ENCODE data around the gene LILRB3. TPM values are rescaled to one million over a fixed set of nuclear protein-coding genes. Genes with fewer than 3 reads are reported as not detected.

The LILRB3 gene
- total and polyA plus RNA-seq, 2 of the 4 experiments (the other 2 are of a cell fraction): not detected

DNA sequence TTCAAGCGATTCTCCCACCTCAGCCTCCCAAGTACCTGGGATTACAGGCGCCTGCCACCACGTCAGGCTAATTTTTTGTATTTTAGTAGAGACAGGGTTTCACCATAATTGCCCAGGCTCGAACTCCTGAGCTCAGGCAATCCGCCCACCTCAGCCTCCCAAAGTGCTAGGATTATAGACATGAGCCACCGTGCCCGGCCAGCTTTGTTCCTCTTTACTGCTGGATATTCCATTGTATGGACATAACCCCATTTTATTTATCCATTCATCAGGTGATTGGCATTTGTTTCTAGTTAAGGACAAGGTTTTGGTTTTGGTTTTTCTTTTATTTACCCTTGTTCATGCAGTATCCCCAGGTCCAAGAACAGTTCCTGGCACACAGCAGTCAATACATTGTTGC lies 26.3 kb downstream of the LILRB3 start:
- intact Hi-C loops (cut with micrococcal nuclease): no loop called here
- ChIA-PET POLR2A (ENCODE audit: unreplicated experiment) (no interaction called here), CTCF (no interaction called here)
- H3K18ac ChIP-seq (ENCODE audit: low read depth, low read length): no peak overlapping the region
- no peak overlapping the region for H2BK5ac ChIP-seq (ENCODE audit: low read depth, low read length, poor library complexity, severe bottlenecking)
- H2BK120ac ChIP-seq (ENCODE audit: low read depth, low read length): no peak overlapping the region
- no peak overlapping the region for H3K4me2 ChIP-seq (ENCODE audit: low read depth, low read length)
- H4K5ac ChIP-seq (ENCODE audit: low read depth, low read length): no peak overlapping the region
- H4K91ac ChIP-seq (ENCODE audit: insufficient read depth, low read depth, low read length): no peak overlapping the region
- in situ Hi-C loops (cut with MboI; ENCODE audit: low sequenced_read_pairs): no loop called here
- H3K23ac ChIP-seq (ENCODE audit: low read depth, low read length): no peak overlapping the region
- H3K79me1 ChIP-seq (ENCODE audit: low read depth in 1 of 2, low read length in 2 of 2): peaks cover 16 to 33% of the 10 kb centered on the region in 2 experiments
- no peak overlapping the region for H3K27ac ChIP-seq (ENCODE audit: insufficient read depth, low read length)
- no peak overlapping the region for H3K9ac ChIP-seq (ENCODE audit: low read depth, low read length)
- H2AK5ac ChIP-seq (ENCODE audit: low read depth, low read length): no peak overlapping the region
- no peak overlapping the region for H2AK9ac ChIP-seq (replicated peaks; ENCODE audit: low read depth, low read length, poor library complexity)
- no peak overlapping the region for H4K8ac ChIP-seq (ENCODE audit: low read depth in 2 of 2, low read length in 2 of 2)
- peaks cover 9% of the 10 kb centered on the region for H3K36me3 ChIP-seq (ENCODE audit: control insufficient read depth, insufficient read depth, low read length)
- no peak overlapping the region for H2AFZ ChIP-seq (replicated peaks; ENCODE audit: low read length, poor library complexity)
- no peak overlapping the region for H3K4me3 ChIP-seq (ENCODE audit: insufficient read depth, low read depth, low read length)
- no peak overlapping the region for H3K14ac ChIP-seq (replicated peaks; ENCODE audit: low read depth, low read length)
- H2BK20ac ChIP-seq (ENCODE audit: low read depth, low read length): no peak overlapping the region
- WGBS, 2 experiments (ENCODE audit: extremely low coverage in 2 of 2, insufficient read length in 1 of 2): 100% methylated on average over 2 of the region's 7 CpGs; no CpG with 5 or more reads in 1 of the 2 experiments
- no peak overlapping the region for H2BK15ac ChIP-seq (ENCODE audit: low read depth, low read length)
- no peak overlapping the region for H3K4ac ChIP-seq (ENCODE audit: low read depth, low read length)
- H3K27me3 ChIP-seq (ENCODE audit: control insufficient read depth, insufficient read depth, low read length): no peaks in the 10 kb centered on the region
- no peak for ATAC-seq (ENCODE audit: low read depth)
- no peaks in the 10 kb centered on the region for H3K9me3 ChIP-seq (ENCODE audit: control insufficient read depth, insufficient read depth, low read length)
- H4K20me1 ChIP-seq (ENCODE audit: insufficient read depth, low read length): peaks cover 8% of the 10 kb centered on the region
- no peak overlapping the region for H3K56ac ChIP-seq (ENCODE audit: extremely low read depth, insufficient read depth, low read length)
- TF ChIP-seq RCOR1 (IDR thresholded peaks at IDR 0.05; ENCODE audit: insufficient replicate concordance, low read length) (no peak), MAZ (IDR thresholded peaks at IDR 0.05; ENCODE audit: borderline replicate concordance, low read depth, low read length) (no peak), POLR2A (IDR thresholded peaks at IDR 0.05; ENCODE audit: low read depth, low read length) (no peak), CEBPB (IDR thresholded peaks at IDR 0.05; ENCODE audit: low read depth, low read length) (no peak), MXI1 (IDR thresholded peaks at IDR 0.05; ENCODE audit: borderline replicate concordance, low read depth, low read length) (no peak), FOS (IDR thresholded peaks at IDR 0.05; ENCODE audit: low read depth, low read length) (no peak), RAD21 (IDR thresholded peaks at IDR 0.05; ENCODE audit: low read length) (no peak)
- TF ChIP-seq, protein P1, sequence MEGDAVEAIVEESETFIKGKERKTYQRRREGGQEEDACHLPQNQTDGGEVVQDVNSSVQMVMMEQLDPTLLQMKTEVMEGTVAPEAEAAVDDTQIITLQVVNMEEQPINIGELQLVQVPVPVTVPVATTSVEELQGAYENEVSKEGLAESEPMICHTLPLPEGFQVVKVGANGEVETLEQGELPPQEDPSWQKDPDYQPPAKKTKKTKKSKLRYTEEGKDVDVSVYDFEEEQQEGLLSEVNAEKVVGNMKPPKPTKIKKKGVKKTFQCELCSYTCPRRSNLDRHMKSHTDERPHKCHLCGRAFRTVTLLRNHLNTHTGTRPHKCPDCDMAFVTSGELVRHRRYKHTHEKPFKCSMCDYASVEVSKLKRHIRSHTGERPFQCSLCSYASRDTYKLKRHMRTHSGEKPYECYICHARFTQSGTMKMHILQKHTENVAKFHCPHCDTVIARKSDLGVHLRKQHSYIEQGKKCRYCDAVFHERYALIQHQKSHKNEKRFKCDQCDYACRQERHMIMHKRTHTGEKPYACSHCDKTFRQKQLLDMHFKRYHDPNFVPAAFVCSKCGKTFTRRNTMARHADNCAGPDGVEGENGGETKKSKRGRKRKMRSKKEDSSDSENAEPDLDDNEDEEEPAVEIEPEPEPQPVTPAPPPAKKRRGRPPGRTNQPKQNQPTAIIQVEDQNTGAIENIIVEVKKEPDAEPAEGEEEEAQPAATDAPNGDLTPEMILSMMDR (conservative IDR thresholded peaks at IDR 0.05; ENCODE audit: low read depth, low read length): no peak
- TF ChIP-seq, protein P2, sequence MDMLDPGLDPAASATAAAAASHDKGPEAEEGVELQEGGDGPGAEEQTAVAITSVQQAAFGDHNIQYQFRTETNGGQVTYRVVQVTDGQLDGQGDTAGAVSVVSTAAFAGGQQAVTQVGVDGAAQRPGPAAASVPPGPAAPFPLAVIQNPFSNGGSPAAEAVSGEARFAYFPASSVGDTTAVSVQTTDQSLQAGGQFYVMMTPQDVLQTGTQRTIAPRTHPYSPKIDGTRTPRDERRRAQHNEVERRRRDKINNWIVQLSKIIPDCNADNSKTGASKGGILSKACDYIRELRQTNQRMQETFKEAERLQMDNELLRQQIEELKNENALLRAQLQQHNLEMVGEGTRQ (IDR thresholded peaks at IDR 0.05; ENCODE audit: low read depth, low read length): no peak
- TF ChIP-seq, protein P3, sequence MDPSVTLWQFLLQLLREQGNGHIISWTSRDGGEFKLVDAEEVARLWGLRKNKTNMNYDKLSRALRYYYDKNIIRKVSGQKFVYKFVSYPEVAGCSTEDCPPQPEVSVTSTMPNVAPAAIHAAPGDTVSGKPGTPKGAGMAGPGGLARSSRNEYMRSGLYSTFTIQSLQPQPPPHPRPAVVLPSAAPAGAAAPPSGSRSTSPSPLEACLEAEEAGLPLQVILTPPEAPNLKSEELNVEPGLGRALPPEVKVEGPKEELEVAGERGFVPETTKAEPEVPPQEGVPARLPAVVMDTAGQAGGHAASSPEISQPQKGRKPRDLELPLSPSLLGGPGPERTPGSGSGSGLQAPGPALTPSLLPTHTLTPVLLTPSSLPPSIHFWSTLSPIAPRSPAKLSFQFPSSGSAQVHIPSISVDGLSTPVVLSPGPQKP (IDR thresholded peaks at IDR 0.05; ENCODE audit: borderline replicate concordance, low read depth, low read length): no peak
- dilution Hi-C loops (cut with HindIII; ENCODE audit: low sequenced_read_pairs, unreplicated experiment): no loop called here
- H3K9me1 ChIP-seq (ENCODE audit: insufficient read depth, low read length): no peaks in the 10 kb centered on the region
- no peak for DNase-seq
- H3K4me1 ChIP-seq (ENCODE audit: control insufficient read depth, insufficient read depth, low read length): peaks cover 3% of the 10 kb centered on the region; the same call in 1 of the 2 replicates
- no TSS peak for BruUV-seq (replicated peaks)
